COR-L47 (cell line): ENCODE measurements around the gene SLC22A12.
A peak's percentile ranks its signal among the peaks of the same experiment; 100 is the strongest.
"Not testable (repeated sequence)": the region's sequence is repeated elsewhere in the genome, so short reads cannot be mapped to it uniquely, and the experiment has no call there.

Source experiments
- DNase-seq: peaks from one replicate; lab custom pipeline; 2025; lab: John Stamatoyannopoulos, UW

SLC22A12 gene

DNA sequence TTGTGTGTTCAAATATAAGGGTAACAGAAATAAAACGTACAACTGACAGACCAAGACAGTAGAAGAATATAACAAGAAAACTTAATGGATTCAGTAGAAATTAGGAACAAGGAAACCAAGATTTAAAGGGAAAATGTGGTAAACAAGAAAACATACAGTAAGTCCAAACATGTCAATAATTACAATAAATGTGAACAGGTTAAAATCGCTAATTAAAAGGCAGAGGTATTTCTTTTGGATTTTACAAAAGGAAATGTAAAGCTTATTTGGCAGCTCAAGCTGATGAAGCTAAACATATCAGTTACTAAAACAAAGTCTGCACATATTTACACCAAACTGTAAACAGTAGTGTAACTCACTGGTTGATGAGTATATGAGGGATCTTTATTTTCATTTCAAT lies 2.3 kb upstream of the SLC22A12 start:
- DNase-seq = no peak

DNA sequence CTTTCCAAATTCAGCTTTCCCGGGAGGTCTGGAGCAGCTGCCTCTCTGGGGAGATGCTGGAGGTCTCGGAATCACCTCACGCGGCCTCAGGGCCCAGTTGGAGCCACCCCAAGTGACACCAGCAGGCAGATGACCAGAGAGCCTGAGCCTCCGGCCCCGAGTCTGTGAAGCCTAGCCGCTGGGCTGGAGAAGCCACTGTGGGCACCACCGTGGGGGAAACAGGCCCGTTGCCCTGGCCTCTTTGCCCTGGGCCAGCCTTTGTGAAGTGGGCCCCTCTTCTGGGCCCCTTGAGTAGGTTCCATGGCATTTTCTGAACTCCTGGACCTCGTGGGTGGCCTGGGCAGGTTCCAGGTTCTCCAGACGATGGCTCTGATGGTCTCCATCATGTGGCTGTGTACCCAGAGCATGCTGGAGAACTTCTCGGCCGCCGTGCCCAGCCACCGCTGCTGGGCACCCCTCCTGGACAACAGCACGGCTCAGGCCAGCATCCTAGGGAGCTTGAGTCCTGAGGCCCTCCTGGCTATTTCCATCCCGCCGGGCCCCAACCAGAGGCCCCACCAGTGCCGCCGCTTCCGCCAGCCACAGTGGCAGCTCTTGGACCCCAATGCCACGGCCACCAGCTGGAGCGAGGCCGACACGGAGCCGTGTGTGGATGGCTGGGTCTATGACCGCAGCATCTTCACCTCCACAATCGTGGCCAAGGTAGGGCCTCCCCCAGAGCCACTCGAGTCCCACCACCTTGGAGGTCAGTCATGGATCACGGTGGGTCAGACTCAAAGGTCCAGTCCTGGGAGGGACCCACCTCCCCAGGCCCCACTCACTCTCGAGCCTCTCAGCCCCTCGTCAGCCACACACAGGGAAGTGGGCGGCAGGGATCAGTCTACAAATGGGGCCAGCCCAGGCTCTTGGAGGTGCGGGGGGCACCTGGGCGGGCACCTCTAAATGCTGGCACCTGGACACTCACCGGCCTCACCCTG lies 525 bp downstream of the SLC22A12 start:
- DNase-seq = no peak

GRCh38 chr11:64592234-64592615 lies 1.2 kb downstream of the SLC22A12 start:
- DNase-seq = no peak

DNA sequence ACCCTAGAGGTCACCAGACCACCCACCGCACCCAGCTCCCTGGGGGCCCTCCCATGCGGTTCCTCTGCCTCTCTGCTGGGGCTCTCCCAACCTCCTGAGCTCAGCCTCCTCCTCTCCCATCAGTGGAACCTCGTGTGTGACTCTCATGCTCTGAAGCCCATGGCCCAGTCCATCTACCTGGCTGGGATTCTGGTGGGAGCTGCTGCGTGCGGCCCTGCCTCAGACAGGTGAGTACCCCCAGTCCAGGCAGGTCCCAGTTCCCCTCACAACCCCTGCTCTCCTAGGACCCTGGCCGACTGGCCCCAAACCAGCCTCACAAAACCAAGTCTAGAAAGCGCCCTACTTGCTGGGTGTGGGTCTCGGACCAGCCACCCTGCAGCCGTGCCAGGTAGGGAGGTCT lies 1.6 kb downstream of the SLC22A12 start:
- DNase-seq = no peak

DNA sequence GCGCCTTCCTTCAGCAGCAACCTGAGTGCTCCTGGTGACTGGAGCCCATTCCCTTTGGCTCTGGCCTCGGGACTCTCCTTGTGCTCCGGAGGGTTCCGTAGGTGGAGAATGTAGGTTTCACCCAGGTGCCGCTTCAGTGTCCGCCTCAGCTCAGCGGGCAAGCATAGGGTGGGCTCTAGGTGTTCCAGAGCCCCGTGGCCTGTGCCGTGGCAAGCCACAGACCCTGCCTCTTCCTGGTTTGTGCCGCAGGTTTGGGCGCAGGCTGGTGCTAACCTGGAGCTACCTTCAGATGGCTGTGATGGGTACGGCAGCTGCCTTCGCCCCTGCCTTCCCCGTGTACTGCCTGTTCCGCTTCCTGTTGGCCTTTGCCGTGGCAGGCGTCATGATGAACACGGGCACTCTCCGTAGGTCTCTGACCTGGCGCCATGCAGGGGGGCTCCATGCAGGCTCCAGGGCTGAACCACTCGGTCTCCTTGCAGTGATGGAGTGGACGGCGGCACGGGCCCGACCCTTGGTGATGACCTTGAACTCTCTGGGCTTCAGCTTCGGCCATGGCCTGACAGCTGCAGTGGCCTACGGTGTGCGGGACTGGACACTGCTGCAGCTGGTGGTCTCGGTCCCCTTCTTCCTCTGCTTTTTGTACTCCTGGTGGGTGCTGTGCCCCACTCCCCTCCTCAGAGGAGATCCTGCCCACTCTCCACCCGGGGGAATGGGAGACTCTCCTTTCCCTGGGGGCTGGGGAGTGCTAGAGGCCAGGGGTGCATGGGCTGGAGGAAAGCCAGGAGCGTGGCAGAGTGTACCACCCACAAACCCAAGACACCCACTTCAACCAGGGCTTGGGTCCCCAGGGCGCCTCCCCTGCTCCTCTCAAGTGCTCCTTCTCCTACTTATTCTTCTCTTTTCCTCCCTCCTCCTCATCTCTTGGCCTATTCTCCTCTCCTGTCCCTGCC lies 2.4 kb downstream of the SLC22A12 start:
- DNase-seq = no peak

DNA sequence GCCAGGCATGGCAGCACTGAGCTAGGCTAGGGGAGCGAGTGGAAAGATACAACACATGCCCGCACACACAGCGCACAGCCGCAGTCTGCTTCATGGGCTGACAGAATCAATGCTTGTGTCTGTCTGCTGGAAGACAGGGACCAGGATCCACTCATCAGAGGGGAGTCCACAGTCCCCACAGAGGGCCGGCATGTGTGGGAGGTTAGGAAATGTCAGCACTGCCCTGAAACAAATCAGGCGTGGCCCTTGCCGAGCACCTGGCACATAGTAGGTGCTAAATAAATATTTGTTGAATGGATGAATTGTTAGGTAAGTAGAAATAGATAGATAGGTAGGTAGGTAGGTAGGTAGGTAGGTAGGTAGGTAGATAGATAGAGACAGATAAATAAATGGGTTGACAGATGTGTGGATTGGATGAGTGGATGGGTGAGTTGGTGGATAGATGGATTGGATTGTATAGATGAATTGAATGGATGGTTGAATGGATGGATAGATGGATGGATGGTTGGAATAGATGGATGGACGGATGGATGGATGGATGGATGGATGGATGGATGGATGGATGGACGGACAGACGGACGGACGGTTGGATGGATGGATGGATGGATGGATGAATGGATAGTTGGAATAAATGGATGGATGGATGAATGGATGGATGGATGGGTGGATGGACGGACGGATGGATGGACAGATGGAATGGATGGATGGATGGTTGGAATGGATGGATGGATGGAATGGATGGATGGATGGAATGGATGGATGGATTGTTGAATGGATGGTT lies 3.3 kb downstream of the SLC22A12 start:
- no peak for DNase-seq

DNA sequence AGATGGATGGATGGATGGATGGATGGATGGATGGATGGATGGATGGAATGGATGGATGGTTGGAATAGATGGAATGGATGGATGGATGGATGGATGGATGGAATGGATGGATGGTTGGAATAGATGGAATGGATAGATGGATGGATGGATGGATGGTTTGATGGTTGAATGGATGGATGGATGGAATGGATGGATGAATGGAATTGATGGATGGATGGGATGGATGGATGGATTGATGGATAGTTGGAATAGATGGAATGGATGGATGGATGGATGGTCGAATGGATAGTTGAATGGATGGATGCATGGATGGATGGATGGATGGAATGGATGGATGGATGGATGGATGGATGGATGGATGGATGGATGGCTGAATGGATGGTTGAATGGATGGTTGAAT lies 4.9 kb downstream of the SLC22A12 start:
- not testable (repeated sequence) for DNase-seq

DNA sequence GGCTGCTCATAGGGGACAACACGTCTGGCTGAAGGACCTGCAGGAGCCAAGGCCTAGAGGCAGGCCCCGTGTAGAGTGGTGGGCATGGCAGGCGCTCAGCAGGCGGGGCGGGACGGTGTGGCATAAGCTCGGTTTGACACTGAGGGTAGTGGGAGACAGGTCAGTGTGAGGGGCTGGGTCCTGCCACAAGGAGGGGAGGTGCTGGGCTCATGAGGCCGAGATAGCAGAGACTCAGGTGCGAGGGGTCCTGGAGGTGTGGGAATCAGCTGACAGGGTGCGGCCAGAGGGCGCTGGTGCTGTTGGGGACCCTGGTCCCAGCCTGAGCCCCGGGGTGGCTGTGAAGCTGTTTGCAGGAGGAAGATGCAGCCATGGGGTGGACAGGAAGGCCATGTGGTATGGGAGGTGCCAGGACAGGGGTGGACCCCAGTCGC lies 6.7 kb downstream of the SLC22A12 start:
- no peak for DNase-seq

- DNase-seq = no peak
Measured at GRCh38 chr11:64598106-64598796, 7.2 kb downstream of the SLC22A12 start.

DNA sequence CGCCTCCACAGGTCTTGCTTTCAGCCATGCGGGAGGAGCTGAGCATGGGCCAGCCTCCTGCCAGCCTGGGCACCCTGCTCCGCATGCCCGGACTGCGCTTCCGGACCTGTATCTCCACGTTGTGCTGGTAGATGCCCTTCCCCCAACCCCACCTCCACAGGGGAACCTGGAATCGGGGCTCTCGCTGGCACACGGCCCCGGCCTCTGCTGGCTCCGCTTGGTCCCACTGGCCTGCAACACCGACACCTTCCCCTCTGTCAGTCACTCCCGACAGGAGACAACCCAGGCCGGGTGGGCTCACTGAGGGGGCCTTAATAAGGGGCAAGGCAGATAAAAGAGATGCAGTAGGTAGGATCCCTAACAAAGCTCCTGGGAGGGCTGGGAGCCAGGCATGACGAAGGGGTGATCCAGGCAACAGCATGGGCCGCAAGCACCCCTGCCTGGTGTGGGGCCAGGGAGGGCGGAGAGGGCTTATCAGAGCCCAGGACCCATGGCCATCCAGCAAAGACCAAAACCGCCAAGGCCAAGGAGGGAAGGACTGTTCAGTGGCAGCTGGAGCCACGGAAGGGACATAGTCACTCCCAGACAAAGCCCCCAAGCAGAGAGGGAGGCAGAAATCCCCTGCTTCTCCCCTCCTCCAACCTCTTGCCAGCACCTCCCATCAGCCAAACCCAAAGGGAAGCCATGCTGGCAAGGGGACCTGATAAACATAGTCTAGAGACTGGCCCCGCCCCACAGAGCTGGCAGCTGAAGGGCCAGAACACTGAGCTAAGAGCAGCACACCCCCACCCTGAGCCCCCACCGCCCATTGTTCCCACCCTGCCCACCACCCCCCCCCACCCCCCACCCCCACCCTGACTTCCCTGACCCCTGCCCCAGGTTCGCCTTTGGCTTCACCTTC lies 8.0 kb downstream of the SLC22A12 start:
- DNase-seq = no peak

DNA sequence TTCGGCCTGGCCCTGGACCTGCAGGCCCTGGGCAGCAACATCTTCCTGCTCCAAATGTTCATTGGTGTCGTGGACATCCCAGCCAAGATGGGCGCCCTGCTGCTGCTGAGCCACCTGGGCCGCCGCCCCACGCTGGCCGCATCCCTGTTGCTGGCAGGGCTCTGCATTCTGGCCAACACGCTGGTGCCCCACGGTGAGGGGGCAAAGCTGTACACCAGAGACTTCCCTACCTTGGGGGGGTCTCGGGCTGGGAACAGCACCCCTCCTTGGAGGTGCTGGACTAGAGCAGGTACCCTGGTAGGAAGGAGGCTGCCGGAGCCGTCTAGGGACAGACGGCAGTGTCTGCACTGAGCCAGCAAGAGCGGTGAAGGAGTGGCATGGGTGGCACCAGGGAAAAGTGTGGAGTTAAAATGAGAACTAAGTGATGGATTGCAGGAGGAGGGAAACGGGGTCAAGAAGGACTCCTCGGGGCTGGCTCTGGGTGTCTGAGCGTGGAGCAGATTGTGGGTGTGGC lies 8.7 kb downstream of the SLC22A12 start:
- DNase-seq = no peak

- DNase-seq = no peak
Measured at GRCh38 chr11:64600281-64600992, 9.4 kb downstream of the SLC22A12 start.

GRCh38 chr11:64601605-64602465 lies 10.8 kb downstream of the SLC22A12 start:
- no peak for DNase-seq

- no peak for DNase-seq
Measured at GRCh38 chr11:64602466-64603070, 11.5 kb downstream of the SLC22A12 start.

- DNase-seq = no peak
Measured at GRCh38 chr11:64603411-64604110, 12.5 kb downstream of the SLC22A12 start.

GRCh38 chr11:64604458-64605243 lies 13.6 kb downstream of the SLC22A12 start:
- no peak for DNase-seq

DNA sequence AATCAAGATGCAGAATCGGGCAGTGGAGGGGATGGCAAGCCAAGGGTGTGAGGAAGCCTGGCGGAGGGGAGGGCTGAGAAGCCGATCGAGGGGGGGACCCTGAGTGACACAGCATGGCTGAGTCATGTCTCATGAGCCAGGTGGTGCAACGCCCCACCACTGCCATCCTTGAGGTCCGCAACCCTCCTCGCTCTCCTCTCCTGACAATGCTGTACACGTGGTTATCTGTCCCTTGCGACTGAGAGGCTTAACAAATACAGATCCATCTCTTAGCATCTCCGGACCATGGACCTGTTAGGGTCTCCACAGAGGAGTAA lies 14.2 kb downstream of the SLC22A12 start:
- DNase-seq = peak; percentile 19
